HL-60 (cell line): ENCODE data around the gene KPNA1.

Source experiments
- DNase-seq, 2 experiments: peaks; one replicate each; pipeline ENCODE4 v3.0.0-alpha.2; 2010 to 2020; ENCODE audit warnings: low read depth in 1 of 2, low spot score in 1 of 2
- H3K27ac ChIP-seq: fragments of 250-450 bp; sonication (Bioruptor Pico); replicated peaks from 2 replicates; pipeline ENCODE4 v1.5.1; 2020; ENCODE audit warnings: mild to moderate bottlenecking, moderate library complexity
- H3K27me3 ChIP-seq: fragments of 250-450 bp; sonication (Bioruptor Pico); 2 replicates; pipeline ENCODE4 v1.5.1; 2021; ENCODE audit warnings: mild to moderate bottlenecking, moderate library complexity; ENCODE audit not compliant: insufficient read depth, poor library complexity, severe bottlenecking
- H3K4me3 ChIP-seq: replicated peaks from 2 replicates; pipeline ENCODE4 v1.5.1; 2011; ENCODE audit warnings: mild to moderate bottlenecking, control low read depth, low read length; ENCODE audit not compliant: insufficient read depth
- CTCF ChIP-seq: IDR thresholded peaks from one replicate; pipeline ENCODE4 v1.5.1; 2011; ENCODE audit warnings: low read length, control low read depth, inconsistent platforms; ENCODE audit not compliant: insufficient read depth
- GABPA ChIP-seq: IDR thresholded peaks from 2 replicates; pipeline ENCODE4 v1.6.1; 2012; ENCODE audit warnings: low read depth
- POLR2AphosphoS5 ChIP-seq: IDR thresholded peaks from 2 replicates; pipeline ENCODE4 v1.6.1; 2012; ENCODE audit warnings: low read depth
- REST ChIP-seq: IDR thresholded peaks from 2 replicates; pipeline ENCODE4 v1.6.1; 2012; ENCODE audit warnings: low read depth; ENCODE audit not compliant: insufficient replicate concordance
- SPI1 ChIP-seq: IDR thresholded peaks from 2 replicates; pipeline ENCODE4 v1.6.1; 2012; ENCODE audit warnings: low read depth, mild to moderate bottlenecking, borderline replicate concordance

KPNA1 gene

GRCh38 chr3:122498152-122498551 is 16.6 kb downstream of the KPNA1 start:
- TF ChIP-seq GABPA (no peak), POLR2AphosphoS5 (no peak), SPI1 (no peak), REST (no peak), CTCF (no peak)
- no peak for DNase-seq
- no peak overlapping the region for H3K4me3 ChIP-seq
- no peaks in the 10 kb centered on the region for H3K27me3 ChIP-seq
- peak overlapping the region; percentile 23 for H3K27ac ChIP-seq

- Histone ChIP-seq H3K27me3 (no peaks in the 10 kb centered on the region), H3K4me3 (no peak overlapping the region), H3K27ac (peak overlapping the region; percentile 23; the same call in 1 of the 2 replicates)
- DNase-seq = peak; percentile 31 to 79
- TF ChIP-seq GABPA (no peak), POLR2AphosphoS5 (peak; percentile 43; the same call in 1 of the 2 replicates)
Observed at GRCh38 chr3:122497425-122497824, 17.3 kb downstream of the KPNA1 start.

- Histone ChIP-seq H3K27ac (no peak overlapping the region), H3K27me3 (no peaks in the 10 kb centered on the region), H3K4me3 (no peak overlapping the region)
- TF ChIP-seq GABPA = no peak
- no peak for TF ChIP-seq CTCF
- no peak for TF ChIP-seq POLR2AphosphoS5
- TF ChIP-seq SPI1 = no peak
- no peak for TF ChIP-seq REST
- DNase-seq = no peak
Observed at GRCh38 chr3:122496508-122496907, 18.2 kb downstream of the KPNA1 start.

GRCh38 chr3:122493296-122493695 is 21.4 kb downstream of the KPNA1 start:
- no peak overlapping the region for H3K4me3 ChIP-seq
- no peak for TF ChIP-seq CTCF
- TF ChIP-seq GABPA = no peak
- no peak for TF ChIP-seq POLR2AphosphoS5
- TF ChIP-seq SPI1 = no peak
- no peak for TF ChIP-seq REST
- no peak overlapping the region for H3K27ac ChIP-seq
- no peak for DNase-seq
- H3K27me3 ChIP-seq = no peaks in the 10 kb centered on the region
